GM13976 (cell line): ENCODE measurements around the gene PSEN2.

ENCODE experiments used
- DNase-seq: peaks from one replicate; pipeline ENCODE4 v3.0.0; 2012; ENCODE audit warnings: low spot score
- CTCF ChIP-seq: IDR thresholded peaks from 2 replicates; pipeline ENCODE4 v1.5.1; 2012; ENCODE audit warnings: borderline replicate concordance, mild to moderate bottlenecking; ENCODE audit not compliant: insufficient read depth; ENCODE audit errors: extremely low read depth, missing control alignments, control extremely low read depth
- in situ Hi-C: fragments of 300-500 bp; cut with MboI; formaldehyde crosslinking; loops from one replicate; pipeline ENCODE4 v1.12.0; 2022; ENCODE audit warnings: low sequenced_read_pairs, mixed read lengths, inconsistent platforms; ENCODE audit not compliant: unreplicated experiment

PSEN2 gene

GRCh38 chr1:226934483-226935237 lies 64.2 kb downstream of the PSEN2 start:
- in situ Hi-C loops = no loop called here
- TF ChIP-seq CTCF = no peak

DNA sequence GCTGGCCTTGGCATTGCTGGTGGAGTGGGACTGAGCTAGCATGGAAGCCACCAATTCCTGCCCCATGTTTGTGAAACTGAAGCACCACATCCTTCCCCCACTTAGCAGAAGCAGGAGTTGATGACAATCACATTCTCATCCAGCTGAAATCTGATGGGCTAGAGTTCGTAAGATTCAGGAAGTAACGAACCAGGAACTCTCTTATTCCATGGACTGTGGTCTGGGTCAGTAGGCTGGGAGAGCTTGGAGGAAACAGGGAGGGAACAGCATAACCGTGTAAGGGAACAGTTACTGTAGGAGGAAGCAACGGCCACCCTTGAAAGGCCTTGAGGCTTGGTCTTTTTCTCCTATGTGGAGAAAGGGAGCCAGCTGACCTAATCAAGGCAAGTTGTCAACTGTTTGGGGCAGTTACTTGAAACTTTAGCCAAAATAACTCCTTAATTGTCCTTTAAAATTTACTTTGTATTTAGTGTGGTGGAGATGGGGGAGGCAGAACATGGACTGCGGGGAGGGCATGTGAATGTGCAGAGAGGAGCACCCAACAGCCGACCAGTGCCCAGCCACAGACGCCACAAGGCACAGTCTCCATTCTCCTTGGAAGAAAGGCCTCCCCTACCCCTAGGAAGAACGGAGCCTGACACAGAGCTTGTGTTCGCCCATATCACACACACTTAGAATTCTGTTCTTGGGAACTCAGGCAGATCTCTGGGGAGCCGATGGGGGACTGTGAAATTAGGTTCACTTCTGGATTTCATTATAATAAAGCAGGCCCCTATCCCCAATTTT lies 67.7 kb downstream of the PSEN2 start:
- DNase-seq = no peak
- in situ Hi-C loops = no loop called here
- no peak for TF ChIP-seq CTCF

More at GRCh38 chr1:226934483-226935237, 64.2 kb downstream of the PSEN2 start:
- DNase-seq = no peak

DNA sequence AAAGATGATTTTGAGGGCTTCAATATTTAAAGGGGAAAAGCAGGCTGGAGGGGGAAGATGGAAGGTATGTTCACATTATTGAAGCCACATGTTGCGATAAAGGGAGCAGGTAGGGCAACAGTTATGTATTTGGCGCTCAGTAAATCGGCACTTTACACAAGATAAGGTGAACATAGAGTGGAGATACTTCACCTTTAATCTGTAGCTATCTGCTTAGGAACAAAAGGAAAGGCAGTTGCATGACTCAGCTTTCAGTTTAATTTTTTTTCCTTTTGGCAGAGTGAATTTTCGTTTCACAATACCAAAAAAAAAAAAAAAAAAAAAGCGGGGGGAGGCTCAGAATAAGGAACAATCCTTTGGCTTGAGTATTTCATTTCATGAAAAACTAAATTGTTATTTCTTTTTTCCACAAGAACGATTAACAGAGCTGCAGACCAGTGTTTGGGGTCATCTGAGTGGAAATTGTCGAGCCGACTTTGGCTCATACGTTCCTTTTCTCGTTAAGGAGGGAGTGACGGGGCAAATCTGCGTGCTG lies 68.6 kb downstream of the PSEN2 start:
- in situ Hi-C loops = no loop called here
- TF ChIP-seq CTCF = no peak
- no peak for DNase-seq

DNA sequence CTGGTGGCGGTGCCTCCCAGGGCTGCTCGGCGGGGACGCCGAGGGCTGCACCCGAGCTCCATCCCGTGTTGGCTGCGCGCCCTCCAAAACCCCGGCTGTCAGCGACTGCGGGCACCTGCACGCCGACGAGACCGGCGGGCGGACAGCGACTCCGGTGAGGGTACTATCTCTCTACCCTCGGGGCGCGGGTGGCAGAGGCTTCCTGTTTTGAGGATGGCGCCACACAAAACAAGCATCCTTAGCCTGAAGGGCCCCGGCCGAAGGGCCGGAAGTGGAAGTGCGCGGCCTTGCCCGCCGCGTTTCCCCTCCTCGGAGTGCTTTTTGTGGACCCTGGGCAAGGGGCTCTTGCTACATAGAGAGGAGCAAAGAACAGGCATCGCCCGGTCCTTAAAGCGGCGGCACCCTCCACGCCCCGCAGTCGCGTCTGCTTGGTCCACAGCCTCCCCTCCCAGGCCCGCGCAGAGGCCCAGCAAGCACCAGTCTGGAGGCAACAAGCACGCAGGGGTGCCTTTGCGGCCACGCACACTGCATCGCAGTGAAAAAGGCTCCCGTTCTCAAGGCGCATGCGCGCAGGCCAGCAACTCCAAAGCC lies 69.1 kb downstream of the PSEN2 start:
- no peak for TF ChIP-seq CTCF
- in situ Hi-C loops = no loop called here
- peak; percentile 67 for DNase-seq

DNA sequence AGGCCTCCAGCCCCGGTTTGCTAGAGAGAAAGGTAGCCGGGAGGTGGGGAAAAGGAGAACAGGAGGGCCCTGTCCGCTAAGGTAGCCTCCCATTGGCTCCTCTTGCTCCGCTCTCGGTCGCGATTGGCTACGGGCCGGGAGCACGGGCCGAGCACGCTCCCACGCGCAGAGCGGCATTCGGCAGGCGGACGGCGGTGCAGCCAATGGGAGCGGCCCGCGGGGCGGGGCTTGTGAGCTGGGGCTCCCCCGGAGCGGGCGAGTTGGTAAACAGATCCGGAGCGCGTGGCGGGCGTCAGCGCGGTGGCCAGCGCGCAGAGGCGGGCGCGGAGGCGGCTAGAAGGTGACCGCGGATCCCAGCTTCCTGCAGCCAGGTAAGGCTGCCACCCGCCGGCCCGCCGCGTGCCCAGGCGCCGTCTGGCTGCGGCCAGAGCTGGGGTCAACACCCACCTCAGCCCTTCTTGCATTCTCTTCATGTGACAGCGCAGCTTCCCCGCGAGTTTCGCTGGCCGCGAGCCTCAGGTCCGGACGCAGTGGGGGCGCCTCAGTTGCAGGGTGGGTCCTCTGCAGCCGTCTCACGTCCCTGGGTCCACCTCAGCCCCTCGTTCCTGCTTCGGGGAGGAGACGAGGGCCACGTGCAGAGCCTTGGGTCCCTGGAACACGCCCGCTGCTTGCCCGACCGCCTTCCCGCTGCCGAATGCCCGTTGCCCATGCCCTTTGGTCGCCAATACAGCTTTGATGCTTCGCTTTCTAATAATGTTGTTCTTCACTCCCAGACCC lies 69.8 kb downstream of the PSEN2 start, which contains the start of gene COQ8A:
Gene COQ8A (plus strand): TSS at position 266 of the 777 bp plus-strand sequence. CDS start 21,092 bp downstream, outside the sequence.
- peak; percentile 98 for DNase-seq
- in situ Hi-C loops = no loop called here
- TF ChIP-seq CTCF = no peak

DNA sequence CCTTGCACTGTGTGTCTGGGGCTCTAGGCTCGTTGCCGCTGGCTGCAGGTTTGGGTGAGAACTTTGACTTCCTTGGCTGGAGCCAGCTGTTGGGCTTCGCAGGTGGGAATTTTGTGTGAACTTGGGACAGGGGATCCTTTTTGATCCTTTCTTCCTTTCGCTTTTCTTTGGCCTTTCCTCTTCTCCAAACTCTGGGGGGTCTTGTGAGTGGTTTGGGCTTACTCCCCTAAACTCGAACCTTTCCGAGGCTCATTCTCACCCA lies 70.3 kb downstream of the PSEN2 start:
- in situ Hi-C loops = no loop called here
- no peak for TF ChIP-seq CTCF
- no peak for DNase-seq
